ENCODE measurements around the gene KICS2.

DNA sequence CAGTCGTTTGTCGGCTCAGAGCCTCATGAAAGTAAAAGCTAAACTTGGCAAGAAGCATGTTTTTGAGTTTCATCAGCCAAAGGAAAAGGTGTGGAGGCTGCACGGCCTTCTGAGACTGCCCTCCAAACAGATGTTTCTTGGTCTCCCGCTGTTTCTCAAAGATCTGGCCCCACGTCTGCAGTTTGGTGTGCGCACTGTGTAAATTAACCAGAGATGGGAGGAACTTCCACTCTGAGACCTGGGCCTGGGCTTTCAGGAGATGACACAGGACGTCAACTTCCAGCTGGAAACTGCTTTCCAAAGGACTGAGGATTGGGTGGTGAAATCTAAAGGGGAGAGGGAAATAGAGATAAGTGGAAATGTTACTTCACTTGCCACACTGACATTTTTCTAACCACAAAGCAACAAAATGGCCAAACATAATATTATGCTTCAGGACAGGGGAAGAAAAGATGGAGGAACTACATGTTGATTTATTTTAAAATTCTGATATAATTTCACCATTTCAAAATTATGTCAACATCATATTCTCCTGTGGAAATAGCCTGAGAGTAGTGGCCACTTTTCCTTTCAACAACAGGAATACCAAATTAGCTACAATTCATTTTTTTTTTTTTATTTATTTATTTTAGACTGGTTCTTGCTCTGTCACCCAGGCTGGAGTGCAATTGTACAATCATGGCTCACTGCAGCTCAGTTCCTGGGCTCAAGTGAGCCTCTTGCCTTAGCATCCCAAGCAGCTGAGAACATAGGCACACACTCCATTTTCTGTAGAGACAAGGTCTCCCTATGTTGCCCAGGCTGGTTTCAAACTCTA lies 27.6 kb downstream of the KICS2 start:
- TF ChIP-seq REST (IDR thresholded peaks at IDR 0.05; ENCODE audit: insufficient read depth in 1 of 2, low read depth in 2 of 2, low read length in 1 of 2) (no peak), CTCF (IDR thresholded peaks at IDR 0.05) (no peak), POLR2AphosphoS5 (IDR thresholded peaks at IDR 0.05; ENCODE audit: low read depth, low read length) (no peak), SIN3A (IDR thresholded peaks at IDR 0.05; ENCODE audit: borderline replicate concordance, insufficient read depth, low read depth, low read length) (no peak), TCF7L2 (IDR thresholded peaks at IDR 0.05; ENCODE audit: low read depth, low read length) (no peak)

Measured in Panc1 (cell line).